GM12865 (cell line): ENCODE results near the gene ARMS2.

Experiments
- DNase-seq: peaks from one replicate; pipeline ENCODE4 v3.0.0; 2010; ENCODE audit warnings: low read depth
- H3K4me3 ChIP-seq: 2 replicates; pipeline ENCODE4 v1.5.1; 2011; ENCODE audit warnings: mild to moderate bottlenecking, low read depth, low read length, control low read depth
- TF ChIP-seq, protein P1 (sequence below): IDR thresholded peaks from 2 replicates; pipeline ENCODE4 v1.5.1; 2011; ENCODE audit warnings: low read length, control low read depth, low read depth, inconsistent platforms; ENCODE audit not compliant: insufficient read depth; ENCODE audit errors: missing control alignments

Gene ARMS2

DNA sequence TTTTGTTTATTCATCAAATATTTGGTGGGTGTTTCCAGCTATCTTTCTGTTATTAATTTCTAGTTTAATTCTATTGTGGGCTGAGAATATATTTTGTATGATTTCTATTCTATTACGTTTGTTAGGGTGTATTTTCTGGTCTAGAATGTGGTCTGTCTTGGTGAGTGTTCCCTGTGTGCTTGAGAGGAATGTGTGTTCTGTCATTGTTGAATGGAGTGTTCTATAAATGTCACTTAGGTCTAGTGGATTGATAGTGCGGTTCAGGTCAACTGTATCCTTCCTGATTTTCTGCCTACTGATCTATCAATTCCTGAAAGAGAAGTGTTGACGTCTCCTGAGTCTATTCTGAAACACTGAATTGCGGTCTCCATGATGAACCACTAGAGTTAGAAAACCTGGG, 15.4 kb downstream of the ARMS2 start:
- TF ChIP-seq, protein P1, sequence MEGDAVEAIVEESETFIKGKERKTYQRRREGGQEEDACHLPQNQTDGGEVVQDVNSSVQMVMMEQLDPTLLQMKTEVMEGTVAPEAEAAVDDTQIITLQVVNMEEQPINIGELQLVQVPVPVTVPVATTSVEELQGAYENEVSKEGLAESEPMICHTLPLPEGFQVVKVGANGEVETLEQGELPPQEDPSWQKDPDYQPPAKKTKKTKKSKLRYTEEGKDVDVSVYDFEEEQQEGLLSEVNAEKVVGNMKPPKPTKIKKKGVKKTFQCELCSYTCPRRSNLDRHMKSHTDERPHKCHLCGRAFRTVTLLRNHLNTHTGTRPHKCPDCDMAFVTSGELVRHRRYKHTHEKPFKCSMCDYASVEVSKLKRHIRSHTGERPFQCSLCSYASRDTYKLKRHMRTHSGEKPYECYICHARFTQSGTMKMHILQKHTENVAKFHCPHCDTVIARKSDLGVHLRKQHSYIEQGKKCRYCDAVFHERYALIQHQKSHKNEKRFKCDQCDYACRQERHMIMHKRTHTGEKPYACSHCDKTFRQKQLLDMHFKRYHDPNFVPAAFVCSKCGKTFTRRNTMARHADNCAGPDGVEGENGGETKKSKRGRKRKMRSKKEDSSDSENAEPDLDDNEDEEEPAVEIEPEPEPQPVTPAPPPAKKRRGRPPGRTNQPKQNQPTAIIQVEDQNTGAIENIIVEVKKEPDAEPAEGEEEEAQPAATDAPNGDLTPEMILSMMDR: no peak
- no peak overlapping the region for H3K4me3 ChIP-seq
- no peak for DNase-seq

DNA sequence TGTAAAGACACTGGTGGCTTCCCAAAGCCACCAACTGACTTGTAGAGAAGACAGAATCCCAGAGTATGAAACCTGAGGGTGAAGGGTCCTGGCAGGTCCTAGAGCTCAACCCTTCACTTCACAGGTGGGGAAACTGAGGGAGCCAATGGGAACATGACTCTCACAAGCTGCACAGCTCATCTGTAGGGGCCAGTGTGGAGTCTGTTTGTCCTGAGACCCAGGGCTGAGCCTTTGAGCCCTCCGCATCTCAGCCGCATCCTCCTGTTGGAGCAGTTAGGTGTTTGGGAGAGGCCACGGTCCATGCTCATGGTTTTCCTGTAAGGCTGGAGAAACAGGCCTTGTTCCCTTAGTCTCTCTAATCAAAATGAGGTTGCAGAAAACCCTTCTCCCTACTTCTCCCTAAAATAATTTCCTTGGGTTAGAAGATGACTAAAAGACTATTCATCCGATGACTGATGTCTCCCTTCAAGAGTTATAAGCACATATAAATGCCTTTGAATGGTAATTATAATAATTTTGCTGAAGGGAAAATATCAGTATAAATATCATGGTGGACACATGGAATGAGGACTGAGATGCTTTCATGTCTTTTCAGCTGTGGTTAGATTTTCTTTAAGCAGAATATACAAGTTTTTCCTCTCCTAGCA, 17.2 kb downstream of the ARMS2 start:
- TF ChIP-seq, protein P1: no peak
- no peak overlapping the region for H3K4me3 ChIP-seq
- DNase-seq: no peak

DNA sequence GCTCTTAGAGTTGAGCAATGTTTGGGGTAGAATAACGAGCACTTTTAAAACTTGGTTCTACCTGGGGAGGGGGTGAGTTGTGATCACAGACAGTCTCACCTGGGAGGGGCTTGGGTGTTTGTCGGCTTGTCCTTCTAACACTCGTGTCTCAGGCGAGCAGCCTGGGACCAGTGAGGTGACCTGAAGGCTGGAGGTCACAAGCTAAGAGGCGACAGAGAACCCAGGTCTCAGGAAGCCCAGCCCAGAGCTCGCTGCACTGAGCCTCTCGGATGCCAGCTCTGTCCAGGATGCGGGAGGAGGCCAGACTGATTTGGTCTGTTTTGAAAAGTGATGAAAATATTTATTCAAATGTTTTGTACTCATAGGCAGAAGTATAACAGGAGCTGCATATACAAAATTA, 18.7 kb downstream of the ARMS2 start:
- no peak overlapping the region for H3K4me3 ChIP-seq
- no peak for DNase-seq
- TF ChIP-seq, protein P1: no peak

DNA sequence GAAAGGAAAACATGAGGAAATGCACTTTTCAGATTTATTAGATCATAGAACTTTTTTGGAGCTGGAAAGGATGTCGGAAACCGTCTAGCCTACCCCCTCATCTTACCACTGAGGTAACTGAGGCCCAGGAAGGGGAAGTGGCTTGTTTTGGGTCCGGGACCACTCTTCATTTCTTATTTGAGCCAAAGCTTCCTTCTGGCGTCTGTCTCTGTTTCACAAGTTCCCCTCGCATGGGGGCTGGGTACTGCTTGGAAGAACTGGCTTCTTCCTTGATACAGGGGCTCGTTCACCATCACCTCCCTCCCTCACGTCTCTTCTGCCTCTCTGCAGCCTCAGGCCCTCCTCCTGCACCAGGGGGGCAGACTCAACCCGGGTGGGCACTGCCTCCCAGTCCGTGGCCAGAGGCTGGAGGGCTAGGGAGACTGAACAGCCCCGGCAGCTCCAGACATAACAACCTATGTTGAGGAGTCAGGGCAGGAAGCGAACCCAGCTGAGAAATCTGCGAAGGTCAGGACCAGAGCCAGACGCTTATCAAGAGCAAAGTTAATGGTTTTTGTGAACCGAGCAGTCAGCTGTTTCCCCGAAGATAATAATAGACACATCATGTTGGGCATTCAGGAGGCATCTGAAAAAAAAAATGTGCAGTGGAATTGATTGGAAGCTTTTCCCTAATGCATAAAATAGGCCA, 19.8 kb downstream of the ARMS2 start:
- DNase-seq: no peak
- H3K4me3 ChIP-seq: no peak overlapping the region
- TF ChIP-seq, protein P1: no peak

DNA sequence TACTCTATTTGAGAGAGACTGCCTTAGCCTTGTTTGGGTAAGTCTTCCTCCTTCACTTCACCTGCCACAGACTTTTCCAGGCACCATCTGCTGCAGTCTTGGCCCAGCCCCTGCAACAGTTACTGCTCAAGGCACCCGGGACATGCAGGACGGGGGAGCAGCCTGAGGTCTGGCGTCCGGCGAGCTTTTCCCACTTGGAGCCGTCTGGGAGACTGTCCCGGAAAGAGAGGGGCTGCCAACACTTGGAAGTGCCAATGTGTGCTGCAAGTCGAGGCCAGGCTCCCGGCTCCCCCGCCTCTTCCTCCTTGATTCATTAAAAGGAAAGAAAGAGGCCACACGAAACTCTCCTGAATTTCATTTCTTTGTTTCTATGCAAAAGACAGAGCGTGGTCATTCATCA, 20.6 kb downstream of the ARMS2 start:
- TF ChIP-seq, protein P1: no peak
- H3K4me3 ChIP-seq: no peak overlapping the region
- DNase-seq: no peak

DNA sequence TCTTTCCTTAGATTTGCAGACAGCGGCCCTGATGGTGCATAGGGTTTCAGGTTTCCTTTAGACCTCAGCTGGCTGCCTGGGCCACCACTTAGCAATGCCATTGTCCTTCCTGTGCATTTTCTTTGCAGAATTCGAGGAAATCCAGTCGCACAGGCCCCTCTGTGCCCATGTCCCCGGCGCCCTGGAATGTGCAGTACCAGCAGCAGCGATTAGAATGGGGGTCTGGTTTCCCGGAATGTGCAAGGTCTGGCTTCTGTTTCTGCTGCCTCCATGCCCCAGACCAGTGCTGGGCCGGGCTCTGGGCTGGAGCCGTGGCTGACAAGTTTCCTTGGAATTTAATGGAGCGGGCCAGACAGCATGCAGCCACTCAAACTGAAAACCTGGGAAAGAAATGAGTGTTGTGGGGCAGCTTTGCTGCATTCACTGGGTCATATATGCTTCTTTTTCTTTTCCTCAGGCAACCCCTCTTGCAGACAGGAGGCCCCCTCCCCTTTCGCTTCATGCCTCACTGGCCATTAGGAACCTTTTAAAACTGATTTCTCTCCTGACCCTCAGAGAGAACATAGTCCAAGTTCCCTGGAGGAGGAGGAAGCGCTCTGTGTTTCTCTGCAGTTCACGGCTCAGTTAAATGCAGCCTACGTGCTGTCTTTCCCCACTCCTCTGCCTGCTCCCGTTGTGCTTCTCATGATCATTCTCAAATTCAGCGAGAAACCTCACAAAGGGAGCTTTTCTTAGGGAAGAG, 21.3 kb downstream of the ARMS2 start:
- no peak for DNase-seq

More for the DNA sequence above, 21.3 kb downstream of the ARMS2 start:
- TF ChIP-seq, protein P1: no peak
- H3K4me3 ChIP-seq: no peak overlapping the region
